UCSD-AML1 (cell line): ENCODE results near the gene CGNL1.

Experiments
- DNase-seq: peaks from one replicate; lab custom pipeline; 2025; ENCODE audit not compliant: unreplicated experiment; lab: John Stamatoyannopoulos, UW

Gene CGNL1

GRCh38 chr15:57519806-57520205, 143.5 kb downstream of the CGNL1 start:
- DNase-seq, result no peak

GRCh38 chr15:57521503-57521902, 145.2 kb downstream of the CGNL1 start:
- DNase-seq, result no peak

GRCh38 chr15:57522148-57522547, 145.8 kb downstream of the CGNL1 start:
- DNase-seq, result no peak

- no peak for DNase-seq
These were observed 149.3 kb downstream of the CGNL1 start for GRCh38 chr15:57525581-57525980.

- no peak for DNase-seq
These were observed 149.8 kb downstream of the CGNL1 start for GRCh38 chr15:57526076-57526475.

GRCh38 chr15:57526615-57527014, 150.3 kb downstream of the CGNL1 start:
- DNase-seq, result no peak

- peak; percentile 32 for DNase-seq
These were observed 151.2 kb downstream of the CGNL1 start for GRCh38 chr15:57527382-57528091.

GRCh38 chr15:57528940-57529565, 152.7 kb downstream of the CGNL1 start:
- no peak for DNase-seq

- DNase-seq, result no peak
These were observed 153.4 kb downstream of the CGNL1 start for GRCh38 chr15:57529748-57530147.

- no peak for DNase-seq
These were observed 156.6 kb downstream of the CGNL1 start for GRCh38 chr15:57532731-57533447.

- no peak for DNase-seq
These were observed 157.1 kb downstream of the CGNL1 start for GRCh38 chr15:57533448-57533799.

GRCh38 chr15:57534281-57534680, 158.0 kb downstream of the CGNL1 start:
- no peak for DNase-seq

- no peak for DNase-seq
These were observed 160.8 kb downstream of the CGNL1 start for GRCh38 chr15:57537072-57537471.

- no peak for DNase-seq
These were observed 161.4 kb downstream of the CGNL1 start for GRCh38 chr15:57537488-57538264.

GRCh38 chr15:57538265-57538529, 161.9 kb downstream of the CGNL1 start:
- DNase-seq, result no peak

- no peak for DNase-seq
These were observed 162.5 kb downstream of the CGNL1 start for GRCh38 chr15:57538821-57539220.

GRCh38 chr15:57540211-57540610, 163.9 kb downstream of the CGNL1 start:
- no peak for DNase-seq

GRCh38 chr15:57540736-57541135, 164.4 kb downstream of the CGNL1 start:
- no peak for DNase-seq

- no peak for DNase-seq
These were observed 165.0 kb downstream of the CGNL1 start for GRCh38 chr15:57541271-57541670.

- DNase-seq, result peak; percentile 49
These were observed 165.7 kb downstream of the CGNL1 start for GRCh38 chr15:57541805-57542504.

- DNase-seq, result no peak
These were observed 166.2 kb downstream of the CGNL1 start for GRCh38 chr15:57542505-57542817.
